Body of pancreas (tissue), 4 donors: ENCODE measurements around the gene KLHL17. TPM values are rescaled to one million over a fixed set of nuclear protein-coding genes. Genes with fewer than 3 reads are reported as not detected.
"Not testable (repeated sequence)": the region's sequence is repeated elsewhere in the genome, so short reads cannot be mapped to it uniquely, and the experiment has no call there.

ENCODE experiments used
- ATAC-seq: fragments of 150-250 bp; one replicate; pipeline ENCODE4 v1.9.1; 2016
- DNase-seq, 4 donors: peaks; one replicate each; pipeline ENCODE4 v3.0.0-alpha.2; 2019
- H3K27ac ChIP-seq, 4 donors: fragments of 200-600 bp; sonication (generic); 1 replicate in 3 of 4; 2 replicates in 1 of 4; pipeline versions ENCODE4 v1.5.1 to v1.6.1; 2016 to 2019; ENCODE audit warnings: mild to moderate bottlenecking in 1 of 4, mixed read lengths in 1 of 4, moderate library complexity in 1 of 4
- H3K27me3 ChIP-seq, 2 donors: fragments of 200-600 bp; sonication (generic); one replicate each; pipeline ENCODE4 v1.6.0; 2016; ENCODE audit warnings: mild to moderate bottlenecking in 1 of 2
- H3K36me3 ChIP-seq, 2 donors: fragments of 200-600 bp; sonication (generic); replicated peaks in 1 of 2; 2 replicates each; pipeline ENCODE4 v1.5.1; 2016; ENCODE audit warnings: low read depth in 2 of 2; ENCODE audit not compliant: insufficient read depth in 1 of 2
- H3K4me1 ChIP-seq: fragments of 200-600 bp; sonication (generic); one replicate; pipeline ENCODE4 v1.6.0; 2016
- H3K4me3 ChIP-seq, 2 donors: fragments of 200-600 bp; sonication (generic); 1 replicate in 1 of 2; 2 replicates in 1 of 2; pipeline ENCODE4 v1.5.1; 2016 to 2019
- H3K9me3 ChIP-seq, 3 donors: fragments of 200-600 bp; sonication (generic); 1 replicate in 2 of 3; 2 replicates in 1 of 3; pipeline ENCODE4 v1.5.1; 2016
- POLR2A ChIP-seq, 3 donors: fragments of 450-650 bp; IDR thresholded peaks; one replicate each; pipeline ENCODE4 v1.6.1; 2016; ENCODE audit warnings: antibody characterized with exemption in 3 of 3, mild to moderate bottlenecking in 2 of 3
- WGBS, 2 donors: methylation state at CpG; one replicate each; pipeline ENCODE4 v1.1.5; 2017; 5-methylcytosine and 5-hydroxymethylcytosine counted together
- intact Hi-C: fragments of 100-400 bp; cut with DNase I; formaldehyde crosslinking; loops from one replicate; pipeline ENCODE4 v1.15.1; 2023
- total RNA-seq, 2 donors: library from RNA; depleted of rRNA; stranded (reverse); fragments of >200 nt; gene quantifications; one replicate each; pipeline ENCODE4 v1.1.0, GENCODE V29; 2016
- TF ChIP-seq, protein P1 (sequence below), 7 experiments: fragments of 450-650 bp in 4 of 7; fragments of 200-600 bp in 3 of 7; sonication (generic) in 3 of 7; IDR thresholded peaks; one replicate each; pipeline ENCODE4 v1.5.1; 2016 to 2019; ENCODE audit warnings: antibody characterized with exemption in 7 of 7

Gene KLHL17
- total RNA-seq, 2 donors from 2014 or later: 6.0 to 29.0 TPM

DNA sequence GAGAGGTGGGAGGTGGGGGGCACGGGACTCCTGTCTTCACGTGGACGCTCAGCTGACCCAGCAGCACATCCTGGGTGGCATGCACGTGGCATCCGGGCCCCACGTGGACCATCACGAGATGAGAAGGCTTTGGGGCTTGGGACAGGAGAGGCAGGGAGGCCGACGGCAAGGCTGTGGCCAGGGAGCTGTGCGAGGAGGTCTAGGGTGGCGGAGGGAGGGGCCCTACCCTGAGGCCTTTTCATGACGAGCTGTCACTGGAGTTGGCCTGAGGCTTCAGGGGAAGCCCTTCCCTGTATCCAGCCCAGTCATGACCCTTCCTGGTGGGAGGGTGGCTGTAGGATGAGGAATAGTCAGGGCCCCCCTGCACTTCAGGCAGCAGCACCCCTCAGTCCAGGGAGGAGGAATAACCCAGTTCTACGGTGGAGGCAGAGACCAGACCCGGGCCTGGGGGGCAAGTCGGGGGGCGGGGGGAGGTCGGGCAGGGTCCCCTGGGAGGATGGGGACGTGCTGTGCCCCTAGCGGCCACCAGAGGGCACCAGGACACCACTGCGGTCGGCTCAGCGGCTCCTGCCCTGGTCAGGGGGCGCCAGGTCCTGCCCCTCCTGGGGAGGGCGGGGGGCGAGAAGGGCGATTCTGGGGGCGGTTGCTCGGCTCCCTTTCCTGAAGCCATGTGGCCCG, 23.6 kb downstream of the KLHL17 start:
- Histone ChIP-seq H3K4me3 (no peak overlapping the region), H3K36me3 (no peaks in the 10 kb centered on the region), H3K27me3 (peaks cover 0 to 4% of the 10 kb centered on the region in 2 donors), H3K4me1 (peaks cover 3% of the 10 kb centered on the region), H3K27ac (no peak overlapping the region), H3K9me3 (no peaks in the 10 kb centered on the region)
- ATAC-seq (peak; percentile 76), DNase-seq (peak in 3 of 4 donors; percentile 50 to 65 (median 63))
- intact Hi-C loops: loop anchor here (5.0 to 10.0 kb wide), 2 partner anchors 78 to 311 kb away; no protein-coding TSS in a partner anchor
- WGBS, 2 donors: 7 to 17% methylated on average over 22 to 27 of the region's 29 CpGs
- TF ChIP-seq, protein P1, sequence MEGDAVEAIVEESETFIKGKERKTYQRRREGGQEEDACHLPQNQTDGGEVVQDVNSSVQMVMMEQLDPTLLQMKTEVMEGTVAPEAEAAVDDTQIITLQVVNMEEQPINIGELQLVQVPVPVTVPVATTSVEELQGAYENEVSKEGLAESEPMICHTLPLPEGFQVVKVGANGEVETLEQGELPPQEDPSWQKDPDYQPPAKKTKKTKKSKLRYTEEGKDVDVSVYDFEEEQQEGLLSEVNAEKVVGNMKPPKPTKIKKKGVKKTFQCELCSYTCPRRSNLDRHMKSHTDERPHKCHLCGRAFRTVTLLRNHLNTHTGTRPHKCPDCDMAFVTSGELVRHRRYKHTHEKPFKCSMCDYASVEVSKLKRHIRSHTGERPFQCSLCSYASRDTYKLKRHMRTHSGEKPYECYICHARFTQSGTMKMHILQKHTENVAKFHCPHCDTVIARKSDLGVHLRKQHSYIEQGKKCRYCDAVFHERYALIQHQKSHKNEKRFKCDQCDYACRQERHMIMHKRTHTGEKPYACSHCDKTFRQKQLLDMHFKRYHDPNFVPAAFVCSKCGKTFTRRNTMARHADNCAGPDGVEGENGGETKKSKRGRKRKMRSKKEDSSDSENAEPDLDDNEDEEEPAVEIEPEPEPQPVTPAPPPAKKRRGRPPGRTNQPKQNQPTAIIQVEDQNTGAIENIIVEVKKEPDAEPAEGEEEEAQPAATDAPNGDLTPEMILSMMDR (IDR thresholded peaks at IDR 0.05): peak; percentile 54 to 98 (median 69)
- no peak for TF ChIP-seq POLR2A (IDR thresholded peaks at IDR 0.05)

DNA sequence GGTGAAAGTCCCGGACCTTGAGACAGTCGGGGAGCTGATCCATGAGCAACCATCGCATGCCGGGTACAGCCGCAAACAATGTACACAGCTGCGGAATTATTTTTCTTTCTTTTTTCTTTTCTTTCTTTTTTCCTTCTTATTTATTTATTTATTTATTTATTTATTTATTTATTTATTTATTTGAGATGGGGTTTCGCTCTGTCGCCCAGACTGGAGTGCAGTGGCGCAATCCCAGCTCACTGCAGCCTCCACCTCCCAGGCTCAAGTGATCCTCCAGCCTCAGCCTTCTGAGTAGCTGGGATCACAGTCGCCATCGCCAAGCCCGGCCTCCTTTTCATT, 24.1 kb downstream of the KLHL17 start:
- H3K27me3 ChIP-seq: peaks cover 0 to 4% of the 10 kb centered on the region in 2 donors
- no peaks in the 10 kb centered on the region for H3K9me3 ChIP-seq
- ATAC-seq (no peak), DNase-seq (peak in 1 of 4 donors; percentile 9)
- H3K27ac ChIP-seq: no peak overlapping the region
- 40 to 50% methylated on average over 11 to 12 of the region's 12 CpGs for WGBS, 2 donors
- TF ChIP-seq, protein P1 (IDR thresholded peaks at IDR 0.05): peak in 2 of 7 experiments; percentile 7 to 33
- TF ChIP-seq POLR2A (IDR thresholded peaks at IDR 0.05): no peak
- intact Hi-C loops: loop anchor here (5.0 to 10.0 kb wide), 2 partner anchors 78 to 310 kb away; no protein-coding TSS in a partner anchor
- H3K4me3 ChIP-seq: no peak overlapping the region
- H3K36me3 ChIP-seq: no peaks in the 10 kb centered on the region
- H3K4me1 ChIP-seq: peaks cover 3% of the 10 kb centered on the region

DNA sequence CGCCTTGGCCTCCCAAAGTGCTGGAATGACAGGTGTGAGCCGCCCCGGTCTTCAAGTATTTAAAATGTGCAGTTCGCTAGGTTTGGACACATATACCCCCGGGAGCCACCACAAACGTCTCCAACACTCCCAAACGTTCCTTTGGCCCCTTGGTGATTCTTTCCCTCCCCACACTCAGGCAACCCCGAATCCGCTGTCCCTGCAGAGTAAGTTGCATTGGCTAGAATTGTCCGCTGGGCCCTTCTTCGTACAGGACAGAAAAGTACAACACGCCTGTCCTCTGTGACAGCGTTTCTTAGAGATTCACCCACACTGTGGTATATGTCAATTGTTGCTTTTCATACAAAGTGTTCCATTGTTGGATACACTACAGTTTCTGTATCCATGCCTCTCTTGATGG, 24.7 kb downstream of the KLHL17 start:
- peaks cover 0 to 4% of the 10 kb centered on the region in 2 donors for H3K27me3 ChIP-seq
- H3K4me3 ChIP-seq: no peak overlapping the region
- 63 to 68% methylated on average over 13 of the region's 13 CpGs for WGBS, 2 donors
- H3K27ac ChIP-seq: no peak overlapping the region
- intact Hi-C loops: loop anchor here (10.0 kb wide), 1 partner anchor 310 kb away; no protein-coding TSS in a partner anchor
- H3K9me3 ChIP-seq: no peaks in the 10 kb centered on the region
- ATAC-seq (no peak), DNase-seq (no peak)
- TF ChIP-seq, protein P1 (IDR thresholded peaks at IDR 0.05): no peak
- TF ChIP-seq POLR2A (IDR thresholded peaks at IDR 0.05): no peak
- no peaks in the 10 kb centered on the region for H3K36me3 ChIP-seq
- peaks cover 3% of the 10 kb centered on the region for H3K4me1 ChIP-seq

DNA sequence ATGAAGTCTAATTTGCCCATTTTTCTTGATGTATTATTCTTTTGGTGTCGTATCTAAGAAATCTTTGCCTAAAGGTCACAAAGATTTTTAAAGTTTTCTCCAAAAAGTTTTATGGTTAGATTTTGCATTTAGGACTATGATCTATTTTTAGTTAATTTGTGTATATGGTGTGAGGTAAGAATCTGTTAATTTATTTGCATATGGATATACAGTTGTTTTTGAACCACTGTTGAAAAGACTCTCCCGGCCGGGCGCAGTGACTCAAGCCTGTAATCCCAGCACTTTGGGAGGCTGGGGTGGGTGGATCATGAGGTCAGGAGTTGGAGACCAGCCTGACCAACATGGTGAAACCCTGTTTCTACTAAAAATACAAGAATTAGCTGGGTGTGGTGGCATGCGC, 27.7 kb downstream of the KLHL17 start:
- not testable (repeated sequence) for DNase-seq, ATAC-seq, H3K4me1 ChIP-seq, H3K4me3 ChIP-seq, H3K9me3 ChIP-seq, H3K36me3 ChIP-seq, H3K27ac ChIP-seq, H3K27me3 ChIP-seq
- intact Hi-C loops: loop anchor here (10.0 kb wide), 1 partner anchor 307 kb away; no protein-coding TSS in a partner anchor
- WGBS, 2 donors: 85 to 88% methylated on average over 5 of the region's 5 CpGs

DNA sequence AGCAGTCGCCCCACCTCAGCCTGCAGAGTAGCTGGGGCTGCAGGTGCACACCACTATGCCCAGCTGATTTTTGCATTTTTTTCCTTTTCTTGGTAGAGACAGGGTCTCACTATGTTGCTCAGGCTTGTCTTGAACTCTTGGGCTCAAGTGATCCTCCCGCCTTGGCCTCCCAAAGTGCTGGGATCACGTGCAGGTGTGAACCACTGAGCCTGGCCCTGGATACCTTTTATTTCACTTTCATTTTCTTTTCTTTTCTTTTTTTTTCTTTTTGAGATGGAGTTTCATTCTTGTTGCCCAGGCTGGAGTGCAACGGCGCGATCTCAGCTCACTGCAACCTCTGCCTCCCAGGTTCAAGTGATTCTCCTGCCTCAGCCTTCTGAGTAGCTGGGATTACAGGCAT, 30.9 kb downstream of the KLHL17 start:
- intact Hi-C loops, H3K9me3 ChIP-seq, H3K36me3 ChIP-seq, H3K4me3 ChIP-seq, ATAC-seq, H3K27ac ChIP-seq, DNase-seq, H3K27me3 ChIP-seq, H3K4me1 ChIP-seq: not testable (repeated sequence)
- WGBS, 2 donors: 91% methylated on average over 6 of the region's 6 CpGs

DNA sequence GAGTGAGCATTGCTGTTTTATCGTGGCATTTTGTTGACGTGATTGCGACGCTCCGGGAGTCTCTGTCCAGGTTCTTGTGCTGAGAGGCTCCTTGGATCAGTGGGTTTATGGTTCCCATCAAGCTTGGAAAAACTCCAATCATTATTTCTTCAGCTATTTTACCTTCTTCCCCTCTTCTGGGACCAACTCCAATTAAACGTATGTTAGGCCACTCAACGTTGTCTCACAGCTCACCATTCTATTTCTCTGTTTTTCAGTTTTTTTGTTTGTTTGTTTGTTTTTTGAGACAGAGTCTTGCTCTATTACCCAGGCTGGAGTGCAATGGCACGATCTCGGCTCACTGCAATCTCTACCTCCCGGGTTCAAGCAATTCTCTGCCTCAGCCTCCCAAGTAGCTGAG, 31.5 kb downstream of the KLHL17 start:
- H3K4me3 ChIP-seq: no peak overlapping the region
- intact Hi-C loops: no loop called here
- peaks cover 0 to 3% (median 0%) of the 10 kb centered on the region in 3 donors for H3K9me3 ChIP-seq
- DNase-seq (no peak), ATAC-seq (no peak)
- H3K36me3 ChIP-seq: no peaks in the 10 kb centered on the region
- no peaks in the 10 kb centered on the region for H3K27me3 ChIP-seq
- 92 to 95% methylated on average over 10 of the region's 10 CpGs for WGBS, 2 donors
- H3K27ac ChIP-seq: no peak overlapping the region
- TF ChIP-seq, protein P1 (IDR thresholded peaks at IDR 0.05): no peak
- no peak for TF ChIP-seq POLR2A (IDR thresholded peaks at IDR 0.05)
- no peaks in the 10 kb centered on the region for H3K4me1 ChIP-seq
